SJSA1 (cell line): Measurements from ENCODE around the gene KIRREL3. TPM values are rescaled to one million over a fixed set of nuclear protein-coding genes. Genes with fewer than 3 reads are reported as not detected.

Experiments
- DNase-seq, 2 experiments: peaks; one replicate each; pipeline ENCODE4 v3.0.0-alpha.2; 2015 to 2020; ENCODE audit warnings: low spot score in 2 of 2, low read depth in 1 of 2
- H3K27ac ChIP-seq: fragments of 250-450 bp; sonication (Bioruptor Pico); 2 replicates; pipeline ENCODE4 v1.5.1; 2020; ENCODE audit warnings: mild to moderate bottlenecking, moderate library complexity
- H3K27me3 ChIP-seq: fragments of 250-450 bp; sonication (Bioruptor Pico); replicated peaks from 2 replicates; pipeline ENCODE4 v1.5.1; 2020; ENCODE audit warnings: mild to moderate bottlenecking, moderate library complexity
- H3K36me3 ChIP-seq: fragments of 250-450 bp; sonication (Bioruptor Pico); 2 replicates; pipeline ENCODE4 v1.5.1; 2020; ENCODE audit warnings: mild to moderate bottlenecking
- H3K4me1 ChIP-seq: fragments of 250-450 bp; sonication (Bioruptor Pico); replicated peaks from 2 replicates; pipeline ENCODE4 v1.6.1; 2021; ENCODE audit warnings: mild to moderate bottlenecking
- H3K4me3 ChIP-seq: fragments of 250-450 bp; sonication (Bioruptor Pico); 2 replicates; pipeline ENCODE4 v1.5.1; 2020; ENCODE audit warnings: mild to moderate bottlenecking
- H3K9me3 ChIP-seq: fragments of 250-450 bp; sonication (Bioruptor Pico); replicated peaks from 2 replicates; pipeline ENCODE4 v1.5.1; 2020; ENCODE audit warnings: mild to moderate bottlenecking
- total RNA-seq: library from RNA; depleted of rRNA; stranded (reverse); fragments of >200 nt; shearing (Covaris generic); gene quantifications from 2 replicates; pipeline ENCODE4 v1.2.3, GENCODE V29; 2014

The KIRREL3 gene
- total RNA-seq, 1 experiment from 2014 or later: 5.3 TPM

- H3K27me3 ChIP-seq: no peaks in the 10 kb centered on the region
- no peaks in the 10 kb centered on the region for H3K9me3 ChIP-seq
- no peaks in the 10 kb centered on the region for H3K36me3 ChIP-seq
- H3K4me3 ChIP-seq: no peak overlapping the region
- H3K27ac ChIP-seq: no peak overlapping the region
- no peak for DNase-seq
- H3K4me1 ChIP-seq: peaks cover 10% of the 10 kb centered on the region
These were observed 578.1 kb downstream of the KIRREL3 start for GRCh38 chr11:126422446-126422845.

- Histone ChIP-seq H3K4me3 (no peak overlapping the region), H3K4me1 (peaks cover 10% of the 10 kb centered on the region), H3K9me3 (no peaks in the 10 kb centered on the region), H3K27ac (no peak overlapping the region), H3K27me3 (no peaks in the 10 kb centered on the region), H3K36me3 (no peaks in the 10 kb centered on the region)
- no peak for DNase-seq
These were observed 579.3 kb downstream of the KIRREL3 start for GRCh38 chr11:126421271-126421671.

- Histone ChIP-seq H3K9me3 (no peaks in the 10 kb centered on the region), H3K36me3 (no peaks in the 10 kb centered on the region), H3K4me3 (no peak overlapping the region), H3K4me1 (peaks cover 10% of the 10 kb centered on the region), H3K27ac (no peak overlapping the region), H3K27me3 (no peaks in the 10 kb centered on the region)
- DNase-seq: no peak
These were observed 579.8 kb downstream of the KIRREL3 start for GRCh38 chr11:126420698-126421256.

DNA sequence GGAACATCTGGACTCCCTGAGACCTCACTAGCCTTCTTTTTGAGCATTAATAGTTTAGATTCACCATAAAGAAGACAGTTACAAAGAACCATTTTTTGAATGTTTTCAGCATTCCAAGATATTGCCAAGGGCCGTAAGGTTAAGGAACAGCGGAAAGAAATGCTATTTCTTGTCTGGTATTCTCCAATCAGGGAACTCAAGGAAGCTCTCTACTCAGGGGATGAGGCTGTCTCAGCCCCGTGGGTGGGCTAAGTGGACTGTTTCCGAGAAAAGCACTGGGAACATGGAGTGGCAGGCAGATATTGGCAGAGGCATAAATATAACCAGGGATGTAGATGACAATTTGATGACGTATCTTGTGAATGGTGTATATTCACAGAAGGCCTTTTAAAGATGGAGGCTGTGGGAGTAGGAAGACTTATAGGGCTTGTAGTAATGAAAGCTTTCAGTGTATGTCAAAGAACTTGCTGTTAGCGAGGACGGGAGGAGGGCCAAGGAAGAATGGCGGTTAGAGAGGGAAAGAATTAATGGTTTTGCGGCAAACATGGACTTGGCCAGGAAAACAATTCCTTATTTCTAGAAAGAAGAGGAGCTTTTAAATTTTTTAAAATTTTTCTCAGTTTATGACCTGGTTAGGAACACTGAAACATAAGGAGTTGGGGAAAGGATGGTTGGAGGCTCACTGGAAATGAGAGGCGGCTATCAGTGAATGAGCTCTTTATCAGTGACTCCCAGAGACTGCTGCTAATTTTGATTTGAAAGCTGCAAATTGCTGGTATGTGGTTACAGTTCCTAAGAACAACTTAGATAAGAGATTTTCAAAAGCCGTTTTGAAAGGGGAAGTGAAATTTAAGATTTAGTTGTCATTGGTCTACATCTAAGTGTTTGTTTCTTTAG lies 580.5 kb downstream of the KIRREL3 start:
- Histone ChIP-seq H3K27ac (peak overlapping the region; percentile 74), H3K27me3 (no peaks in the 10 kb centered on the region), H3K4me1 (peaks cover 10% of the 10 kb centered on the region), H3K9me3 (no peaks in the 10 kb centered on the region), H3K36me3 (no peaks in the 10 kb centered on the region), H3K4me3 (no peak overlapping the region)
- DNase-seq: peak in 1 of 2 experiments; percentile 56

DNA sequence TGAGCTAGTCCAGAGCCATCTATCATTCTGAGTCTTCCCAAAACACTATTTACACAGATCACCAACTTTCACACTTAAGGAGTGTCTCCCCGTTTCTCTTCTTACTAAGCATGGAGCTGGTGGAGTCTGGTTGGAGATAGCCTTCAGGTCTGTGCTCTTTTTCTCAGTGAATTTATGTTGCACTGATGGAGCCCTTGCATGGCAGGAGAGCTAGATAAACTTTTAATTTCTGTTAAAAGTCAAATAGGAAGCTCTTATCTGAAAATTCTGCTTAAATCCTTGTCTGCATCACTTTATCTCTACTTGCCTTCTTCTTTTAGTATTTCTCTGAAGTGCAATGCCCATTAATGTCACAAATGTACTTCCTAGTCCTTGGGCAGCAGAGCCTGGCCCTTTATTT lies 581.7 kb downstream of the KIRREL3 start:
- Histone ChIP-seq H3K4me1 (peaks cover 10% of the 10 kb centered on the region), H3K27ac (peak overlapping the region; percentile 74; the same call in 1 of the 2 replicates), H3K36me3 (no peaks in the 10 kb centered on the region), H3K9me3 (no peaks in the 10 kb centered on the region), H3K4me3 (no peak overlapping the region), H3K27me3 (no peaks in the 10 kb centered on the region)
- no peak for DNase-seq

- no peak overlapping the region for H3K27ac ChIP-seq
- DNase-seq: no peak
- no peaks in the 10 kb centered on the region for H3K9me3 ChIP-seq
- no peaks in the 10 kb centered on the region for H3K27me3 ChIP-seq
- H3K36me3 ChIP-seq: peaks cover 2% of the 10 kb centered on the region
- no peak overlapping the region for H3K4me3 ChIP-seq
- H3K4me1 ChIP-seq: peaks cover 10% of the 10 kb centered on the region
These were observed 583.3 kb downstream of the KIRREL3 start for GRCh38 chr11:126417091-126417862.

DNA sequence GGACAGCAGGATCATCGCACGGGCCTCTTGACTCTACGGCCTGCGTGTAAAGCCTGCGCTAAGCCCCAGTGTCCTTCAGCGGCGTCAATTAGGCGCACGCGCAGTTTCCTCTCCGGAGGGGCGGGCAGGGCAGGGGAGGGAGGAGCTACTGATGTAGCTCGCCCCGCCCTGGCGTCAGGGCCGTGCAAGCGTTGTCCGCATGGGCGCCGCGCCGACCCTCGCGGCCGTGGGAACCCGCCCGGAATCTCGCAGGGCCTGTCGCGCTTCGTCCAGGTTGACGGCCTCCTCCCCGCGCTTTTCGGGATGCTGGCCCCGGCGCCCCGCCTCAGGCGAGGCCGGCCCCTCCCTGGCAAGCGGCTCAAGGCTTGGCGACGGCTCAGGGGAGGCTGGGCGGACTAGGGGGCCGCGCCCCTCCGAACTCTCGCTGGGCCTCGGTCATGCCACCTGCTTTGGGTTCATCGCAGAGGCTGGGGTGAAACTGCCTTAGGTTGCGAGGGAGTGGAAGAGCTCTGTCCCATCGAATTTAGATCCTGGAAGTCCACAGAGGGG lies 584.0 kb downstream of the KIRREL3 start:
- no peak for DNase-seq
- H3K4me1 ChIP-seq: peaks cover 10% of the 10 kb centered on the region
- H3K27ac ChIP-seq: no peak overlapping the region
- no peak overlapping the region for H3K4me3 ChIP-seq
- no peaks in the 10 kb centered on the region for H3K9me3 ChIP-seq
- H3K27me3 ChIP-seq: no peaks in the 10 kb centered on the region
- H3K36me3 ChIP-seq: peaks cover 2% of the 10 kb centered on the region

GRCh38 chr11:126415669-126416420 lies 584.7 kb downstream of the KIRREL3 start:
- no peak overlapping the region for H3K4me3 ChIP-seq

GRCh38 chr11:126415128-126415527 lies 585.4 kb downstream of the KIRREL3 start:
- Histone ChIP-seq H3K27ac (no peak overlapping the region), H3K4me3 (no peak overlapping the region)
- DNase-seq: no peak

More at GRCh38 chr11:126415669-126416420, 584.7 kb downstream of the KIRREL3 start:
- no peaks in the 10 kb centered on the region for H3K9me3 ChIP-seq
- DNase-seq: no peak
- no peaks in the 10 kb centered on the region for H3K27me3 ChIP-seq
- H3K4me1 ChIP-seq: peaks cover 10% of the 10 kb centered on the region
- H3K36me3 ChIP-seq: peaks cover 2% of the 10 kb centered on the region
- no peak overlapping the region for H3K27ac ChIP-seq

DNA sequence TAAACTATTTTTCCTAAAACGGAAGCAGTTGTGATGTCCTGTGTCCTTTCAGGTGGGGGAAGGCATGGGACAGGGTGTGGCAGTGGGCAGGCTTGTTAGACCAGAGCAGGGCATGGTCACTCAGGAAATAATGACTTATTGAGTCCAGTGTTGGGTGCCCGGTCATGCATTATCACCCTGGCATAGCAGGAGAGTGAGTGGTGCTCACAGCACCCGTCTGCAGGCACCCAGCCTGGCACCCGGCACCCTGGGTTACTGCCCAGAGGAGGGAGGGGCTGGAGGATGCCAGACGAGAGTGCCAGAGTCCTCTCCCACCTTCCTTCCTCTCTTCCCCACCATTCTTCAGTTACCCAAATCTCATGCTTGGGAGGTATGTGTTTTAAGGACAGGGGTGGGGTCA lies 586.0 kb downstream of the KIRREL3 start:
- Histone ChIP-seq H3K27ac (no peak overlapping the region), H3K27me3 (no peaks in the 10 kb centered on the region), H3K36me3 (peaks cover 2% of the 10 kb centered on the region), H3K4me1 (peaks cover 1% of the 10 kb centered on the region), H3K4me3 (no peak overlapping the region), H3K9me3 (no peaks in the 10 kb centered on the region)
- no peak for DNase-seq

More at GRCh38 chr11:126415128-126415527, 585.4 kb downstream of the KIRREL3 start:
- Histone ChIP-seq H3K4me1 (peaks cover 6% of the 10 kb centered on the region), H3K9me3 (no peaks in the 10 kb centered on the region), H3K27me3 (no peaks in the 10 kb centered on the region), H3K36me3 (peaks cover 2% of the 10 kb centered on the region)

- H3K27me3 ChIP-seq: no peaks in the 10 kb centered on the region
- H3K4me3 ChIP-seq: no peak overlapping the region
- H3K36me3 ChIP-seq: peaks cover 2% of the 10 kb centered on the region
- no peaks in the 10 kb centered on the region for H3K9me3 ChIP-seq
- H3K27ac ChIP-seq: no peak overlapping the region
- no peak for DNase-seq
- H3K4me1 ChIP-seq: no peaks in the 10 kb centered on the region
These were observed 586.6 kb downstream of the KIRREL3 start for GRCh38 chr11:126413843-126414405.

- Histone ChIP-seq H3K27me3 (no peaks in the 10 kb centered on the region), H3K4me3 (no peak overlapping the region), H3K27ac (no peak overlapping the region), H3K4me1 (no peaks in the 10 kb centered on the region), H3K9me3 (no peaks in the 10 kb centered on the region), H3K36me3 (peaks cover 2% of the 10 kb centered on the region)
- DNase-seq: no peak
These were observed 587.1 kb downstream of the KIRREL3 start for GRCh38 chr11:126413426-126413825.

DNA sequence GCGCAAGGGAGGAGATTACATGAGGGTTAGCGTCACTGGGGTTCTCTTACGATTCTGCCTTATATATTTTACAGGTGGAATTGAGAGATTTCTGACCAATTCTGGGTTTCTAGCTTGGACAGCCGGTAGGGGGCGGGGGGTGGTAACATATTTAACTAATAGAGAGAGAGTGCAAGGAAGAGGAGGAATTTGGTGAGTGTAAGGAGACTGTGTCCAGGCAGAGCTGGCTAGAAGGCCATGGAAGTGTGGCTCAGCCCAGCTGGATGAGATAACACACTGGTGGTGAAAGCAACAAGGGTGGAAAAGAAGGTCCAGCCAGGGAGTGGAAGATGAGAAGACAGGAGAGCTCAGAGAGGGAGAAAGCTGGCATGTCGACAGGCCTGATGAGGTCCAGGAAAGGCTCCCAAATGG lies 588.6 kb downstream of the KIRREL3 start:
- H3K4me1 ChIP-seq: no peaks in the 10 kb centered on the region
- H3K27ac ChIP-seq: no peak overlapping the region
- no peak for DNase-seq

More for the DNA sequence above, 588.6 kb downstream of the KIRREL3 start:
- Histone ChIP-seq H3K9me3 (no peaks in the 10 kb centered on the region), H3K27me3 (no peaks in the 10 kb centered on the region), H3K4me3 (no peak overlapping the region), H3K36me3 (peaks cover 2% of the 10 kb centered on the region)
